Activated CD4-positive, alpha-beta T cell treated with anti-CD3 and anti-CD28 coated beads, Interleukin-2, Interleukin-6, amounts not matched to agents 100 ng/mL and 50 ng/mL, durations not matched to agents 16 hours and 8 hours (primary cell): Measurements from ENCODE around the gene MPDU1.
A peak's percentile ranks its signal among the peaks of the same experiment; 100 is the strongest.
"Not testable (repeated sequence)": the region's sequence is repeated elsewhere in the genome, so short reads cannot be mapped to it uniquely, and the experiment has no call there.

Experiments used
- DNase-seq: peaks from one replicate; pipeline ENCODE4 v3.0.0-alpha.2; 2020

The MPDU1 gene

GRCh38 chr17:7620835-7621234, 37.2 kb downstream of the MPDU1 start:
- no peak for DNase-seq

- DNase-seq: no peak
Observed at GRCh38 chr17:7623661-7624060, 40.0 kb downstream of the MPDU1 start.

GRCh38 chr17:7625749-7626148, 42.1 kb downstream of the MPDU1 start:
- not testable (repeated sequence) for DNase-seq

- no peak for DNase-seq
Observed at GRCh38 chr17:7626307-7626706, 42.7 kb downstream of the MPDU1 start.

DNA sequence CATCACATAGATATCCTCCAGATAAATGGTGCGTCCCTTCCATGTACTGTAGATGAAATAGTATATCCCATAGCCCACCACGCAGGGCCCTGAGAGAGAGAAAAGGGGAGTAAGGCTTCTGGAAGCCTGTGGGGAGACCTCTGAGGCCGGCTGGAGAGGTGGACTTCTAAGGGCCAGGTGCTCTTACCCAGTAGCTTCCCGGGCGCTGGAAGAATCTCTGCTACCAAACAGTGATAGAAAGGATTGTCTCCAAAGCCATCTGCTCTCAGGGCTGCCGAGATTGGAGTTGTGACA, 43.3 kb downstream of the MPDU1 start:
- no peak for DNase-seq

GRCh38 chr17:7627250-7628121, 43.8 kb downstream of the MPDU1 start, which contains the start of gene SAT2:
SAT2 (minus strand) TSS chr17:7627821; CDS start chr17:7627635, 186 bp downstream.
- DNase-seq: peak; percentile 93

DNA sequence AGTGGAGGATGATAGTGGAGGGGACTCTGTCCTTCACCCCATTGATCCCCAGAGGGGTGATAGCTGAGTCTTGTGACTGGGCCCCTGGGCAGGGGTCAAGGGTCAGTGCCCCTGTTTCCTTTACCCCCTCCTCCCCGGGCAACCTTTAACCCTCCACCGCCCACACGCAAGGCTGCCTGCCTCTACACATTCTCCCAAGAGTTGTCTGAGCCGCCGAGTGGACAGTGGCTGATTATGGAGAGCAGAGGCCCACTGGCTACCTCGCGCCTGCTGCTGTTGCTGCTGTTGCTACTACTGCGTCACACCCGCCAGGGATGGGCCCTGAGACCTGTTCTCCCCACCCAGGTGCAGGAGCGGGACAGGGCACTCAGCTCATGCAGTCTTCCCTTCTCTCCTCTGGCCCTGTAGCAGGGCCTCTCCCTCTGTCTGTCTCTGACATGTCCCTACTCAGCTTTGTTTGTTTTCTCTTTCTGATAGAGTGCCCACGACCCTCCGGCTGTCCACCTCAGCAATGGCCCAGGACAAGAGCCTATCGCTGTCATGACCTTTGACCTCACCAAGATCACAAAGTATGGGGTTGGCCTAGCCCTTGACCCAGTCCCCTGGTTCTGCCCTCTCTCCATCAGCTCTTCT, 46.4 kb downstream of the MPDU1 start, which contains the start of gene SHBG:
Gene SHBG, plus strand, starts transcription at position 197 of the 633 bp plus-strand sequence. Its CDS starts 38 bp downstream, at position 235.
- no peak for DNase-seq

DNA sequence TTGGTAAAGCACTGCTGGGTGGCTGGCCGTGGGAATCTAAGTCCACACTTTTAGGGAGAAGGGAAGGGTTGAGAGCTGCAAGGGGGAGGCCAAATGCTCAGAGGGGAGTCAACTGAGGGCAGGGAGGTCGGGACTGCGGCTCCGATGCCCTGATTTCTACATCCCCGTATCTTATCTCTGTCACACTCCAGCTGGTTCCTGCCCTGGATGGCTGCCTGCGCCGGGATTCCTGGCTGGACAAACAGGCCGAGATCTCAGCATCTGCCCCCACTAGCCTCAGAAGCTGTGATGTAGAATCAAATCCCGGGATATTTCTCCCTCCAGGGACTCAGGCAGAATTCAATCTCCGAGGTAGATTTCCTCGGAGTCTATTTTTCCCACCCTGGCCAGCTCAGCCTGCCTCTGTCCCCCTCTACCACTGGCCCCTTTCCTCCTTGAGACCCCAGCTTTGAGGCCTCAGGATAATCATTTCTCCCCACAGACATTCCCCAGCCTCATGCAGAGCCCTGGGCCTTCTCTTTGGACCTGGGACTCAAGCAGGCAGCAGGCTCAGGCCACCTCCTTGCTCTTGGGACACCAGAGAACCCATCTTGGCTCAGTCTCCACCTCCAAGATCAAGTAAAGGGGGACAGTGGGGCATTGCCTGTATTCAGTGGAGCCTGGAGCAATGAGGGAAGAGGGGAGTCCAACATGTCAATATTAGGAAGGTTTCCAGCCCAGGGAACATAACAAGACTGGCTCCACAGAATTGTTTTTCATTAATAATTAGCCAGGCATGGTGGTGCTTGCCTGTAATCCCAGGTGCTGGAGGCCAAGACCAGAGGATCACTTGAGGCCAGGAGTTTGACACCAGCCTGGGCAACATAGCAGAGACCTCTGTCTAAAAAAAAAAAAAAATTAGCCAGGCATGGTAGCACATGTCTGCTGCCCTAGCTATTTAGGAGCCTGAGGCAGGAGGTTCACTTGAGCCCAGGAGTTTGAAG, 48.0 kb downstream of the MPDU1 start:
- no peak for DNase-seq

DNA sequence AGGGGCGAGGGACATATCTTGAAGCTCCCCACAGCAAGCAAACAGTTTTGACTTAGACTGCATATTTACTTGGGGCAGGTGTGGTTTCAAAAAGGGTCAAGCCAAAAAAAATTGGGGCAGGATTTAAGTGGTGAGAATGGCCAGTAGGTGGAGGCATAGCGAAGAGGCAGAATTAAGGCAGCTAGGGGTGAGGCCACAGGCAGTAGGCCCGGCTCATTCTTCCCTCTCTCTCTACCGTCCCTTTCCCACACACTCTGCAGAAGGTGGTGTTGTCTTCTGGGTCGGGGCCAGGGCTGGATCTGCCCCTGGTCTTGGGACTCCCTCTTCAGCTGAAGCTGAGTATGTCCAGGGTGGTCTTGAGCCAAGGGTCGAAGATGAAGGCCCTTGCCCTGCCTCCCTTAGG, 48.8 kb downstream of the MPDU1 start:
- peak; percentile 52 for DNase-seq

DNA sequence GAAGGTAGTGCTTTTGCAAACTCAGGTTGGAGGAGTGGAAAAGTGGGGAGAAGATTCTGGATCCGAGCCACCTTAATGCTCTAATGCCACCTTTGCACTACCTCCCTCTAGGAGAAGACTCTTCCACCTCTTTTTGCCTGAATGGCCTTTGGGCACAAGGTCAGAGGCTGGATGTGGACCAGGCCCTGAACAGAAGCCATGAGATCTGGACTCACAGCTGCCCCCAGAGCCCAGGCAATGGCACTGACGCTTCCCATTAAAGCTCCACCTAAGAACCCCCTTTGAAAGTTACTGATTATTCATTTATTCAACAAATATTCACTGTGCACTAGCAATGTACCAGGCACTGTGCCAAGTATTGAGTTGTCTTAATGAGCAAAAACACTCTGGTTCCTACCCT, 49.4 kb downstream of the MPDU1 start:
- DNase-seq: no peak

DNA sequence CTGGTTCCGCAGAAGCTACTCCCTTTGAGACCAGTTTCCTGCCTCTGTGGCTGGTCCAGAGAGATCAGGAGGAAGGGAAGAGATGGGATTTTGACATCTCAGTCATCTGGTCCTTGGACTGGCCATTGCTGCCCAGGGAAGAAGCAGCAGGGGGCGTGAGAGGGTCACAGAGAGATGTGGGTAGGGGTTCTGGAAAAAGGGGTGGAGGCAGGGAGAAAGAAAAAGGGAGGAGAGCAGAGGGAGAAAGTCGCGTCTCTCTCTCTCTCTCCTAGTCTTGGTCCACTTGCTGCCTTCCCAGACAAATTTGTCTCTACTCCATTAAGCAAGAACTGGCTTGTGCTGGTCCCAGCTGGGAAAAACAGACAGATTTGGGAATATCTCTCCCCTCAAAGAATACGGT, 50.7 kb downstream of the MPDU1 start:
- peak; percentile 21 for DNase-seq

- no peak for DNase-seq
Observed at GRCh38 chr17:7636163-7636562, 52.5 kb downstream of the MPDU1 start.
